Astrocyte of the hippocampus (primary cell): ENCODE results near the gene GNE.
"Not testable (repeated sequence)": the region's sequence is repeated elsewhere in the genome, so short reads cannot be mapped to it uniquely, and the experiment has no call there.

ENCODE experiments used
- DNase-seq: peaks from one replicate; pipeline ENCODE4 v3.0.0; 2011; ENCODE audit warnings: low read depth, low spot score

The GNE gene

GRCh38 chr9:36273354-36273753 is 15.1 kb upstream of the GNE start:
- DNase-seq, result not testable (repeated sequence)

- peak; percentile 55 for DNase-seq
Observed at GRCh38 chr9:36268007-36268427, 9.8 kb upstream of the GNE start.

GRCh38 chr9:36264896-36265295 is 6.6 kb upstream of the GNE start:
- DNase-seq, result no peak

GRCh38 chr9:36263683-36264082 is 5.4 kb upstream of the GNE start:
- DNase-seq, result no peak

GRCh38 chr9:36258996-36259533 is 817 bp upstream of the GNE start:
- no peak for DNase-seq

- DNase-seq, result no peak
Observed at GRCh38 chr9:36251428-36251827, 6.8 kb downstream of the GNE start.

- no peak for DNase-seq
Observed at GRCh38 chr9:36250079-36250478, 8.2 kb downstream of the GNE start.

GRCh38 chr9:36249189-36249588 is 9.1 kb downstream of the GNE start:
- no peak for DNase-seq

- DNase-seq, result peak; percentile 16
Observed at GRCh38 chr9:36248061-36248460, 10.2 kb downstream of the GNE start.

GRCh38 chr9:36247356-36247755 is 10.9 kb downstream of the GNE start:
- DNase-seq, result no peak

GRCh38 chr9:36245906-36246305 is 12.3 kb downstream of the GNE start:
- DNase-seq, result no peak

GRCh38 chr9:36239675-36240074 is 18.6 kb downstream of the GNE start:
- DNase-seq, result not testable (repeated sequence)

GRCh38 chr9:36239205-36239604 is 19.0 kb downstream of the GNE start:
- DNase-seq, result not testable (repeated sequence)

- no peak for DNase-seq
Observed at GRCh38 chr9:36237230-36237629, 21.0 kb downstream of the GNE start.

GRCh38 chr9:36222449-36222848 is 35.8 kb downstream of the GNE start:
- DNase-seq, result peak; percentile 28

GRCh38 chr9:36221667-36222066 is 36.6 kb downstream of the GNE start:
- no peak for DNase-seq

GRCh38 chr9:36218411-36218901 is 39.8 kb downstream of the GNE start:
- no peak for DNase-seq

GRCh38 chr9:36218011-36218410 is 40.2 kb downstream of the GNE start:
- DNase-seq, result no peak

- no peak for DNase-seq
Observed at GRCh38 chr9:36217256-36217968, 40.8 kb downstream of the GNE start.

- DNase-seq, result peak; percentile 52
Observed at GRCh38 chr9:36214571-36214970, 43.7 kb downstream of the GNE start.

- DNase-seq, result no peak
Observed at GRCh38 chr9:36213989-36214388, 44.3 kb downstream of the GNE start.

- no peak for DNase-seq
Observed at GRCh38 chr9:36213387-36213786, 44.9 kb downstream of the GNE start.

- DNase-seq, result no peak
Observed at GRCh38 chr9:36211510-36211909, 46.7 kb downstream of the GNE start.
